Hepatocyte (in vitro differentiated cells): ENCODE measurements around the gene SLC8B1. TPM values are rescaled to one million over a fixed set of nuclear protein-coding genes. Genes with fewer than 3 reads are reported as not detected.

Experiments used
- DNase-seq: peaks from one replicate; pipeline ENCODE4 v3.0.0-alpha.2; 2016; ENCODE audit warnings: low spot score
- H2AFZ ChIP-seq: fragments of 200-600 bp; sonication (generic); 2 replicates; pipeline ENCODE4 v1.6.0; 2016; ENCODE audit warnings: antibody characterized with exemption, mild to moderate bottlenecking
- H3K27ac ChIP-seq: fragments of 200-600 bp; sonication (generic); 2 replicates; pipeline ENCODE4 v1.5.1; 2016; ENCODE audit warnings: mild to moderate bottlenecking
- H3K27me3 ChIP-seq: fragments of 200-600 bp; sonication (generic); 2 replicates; pipeline ENCODE4 v1.6.1; 2016
- H3K36me3 ChIP-seq: fragments of 200-600 bp; sonication (generic); replicated peaks from 2 replicates; pipeline ENCODE4 v1.5.1; 2016; ENCODE audit warnings: low read depth; ENCODE audit not compliant: insufficient read depth
- H3K4me1 ChIP-seq: fragments of 200-600 bp; sonication (generic); 2 replicates; pipeline ENCODE4 v1.5.1; 2016; ENCODE audit warnings: mild to moderate bottlenecking, moderate library complexity; ENCODE audit not compliant: insufficient read depth
- H3K4me2 ChIP-seq: fragments of 200-600 bp; sonication (generic); 2 replicates; pipeline ENCODE4 v1.6.0; 2016
- H3K4me3 ChIP-seq: fragments of 200-600 bp; sonication (generic); 2 replicates; pipeline ENCODE4 v1.5.1; 2016; ENCODE audit warnings: mild to moderate bottlenecking
- H3K79me2 ChIP-seq: fragments of 200-600 bp; sonication (generic); 2 replicates; pipeline ENCODE4 v1.6.0; 2017; ENCODE audit warnings: mild to moderate bottlenecking
- H3K9me2 ChIP-seq: fragments of 200-600 bp; sonication (generic); replicated peaks from 2 replicates; pipeline ENCODE4 v1.6.0; 2017; ENCODE audit warnings: mild to moderate bottlenecking; ENCODE audit not compliant: insufficient read depth
- H3K9me3 ChIP-seq: fragments of 200-600 bp; sonication (generic); 2 replicates; pipeline ENCODE4 v1.5.1; 2016; ENCODE audit warnings: low read depth, mild to moderate bottlenecking
- H4K20me1 ChIP-seq: fragments of 200-600 bp; sonication (generic); 2 replicates; pipeline ENCODE4 v1.6.0; 2016; ENCODE audit warnings: mild to moderate bottlenecking; ENCODE audit not compliant: insufficient read depth, poor library complexity, severe bottlenecking
- EZH2 ChIP-seq: fragments of 200-600 bp; sonication (generic); IDR thresholded peaks from 2 replicates; pipeline ENCODE4 v1.6.1; 2016; ENCODE audit warnings: antibody characterized with exemption, mild to moderate bottlenecking, borderline replicate concordance
- EZH2phosphoT487 ChIP-seq: fragments of 200-600 bp; sonication (generic); IDR thresholded peaks from one replicate; pipeline ENCODE4 v1.6.1; 2018; ENCODE audit warnings: antibody characterized with exemption, mild to moderate bottlenecking, low read depth, moderate library complexity; ENCODE audit not compliant: unreplicated experiment, severe bottlenecking
- WGBS: methylation state at CpG from one replicate; pipeline ENCODE4 v1.1.6; 2016; ENCODE audit warnings: low lambda C conversion rate; ENCODE audit errors: missing lambda C conversion rate; 5-methylcytosine and 5-hydroxymethylcytosine counted together
- polyA plus RNA-seq: library from polyadenylated mRNA; unstranded; fragments of >200 nt; fragmentation: Nextera tagmentation; extraction: Ambion mirVana; gene quantifications from 2 replicates; pipeline ENCODE4 v1.2.1, GENCODE V29; 2016
- total RNA-seq: library from RNA; depleted of rRNA; stranded (reverse); fragments of >200 nt; gene quantifications from 2 replicates; pipeline ENCODE4 v1.2.3, GENCODE V29; 2014
- TF ChIP-seq, protein P1 (sequence below): fragments of 200-600 bp; sonication (generic); IDR thresholded peaks from 2 replicates; pipeline ENCODE4 v1.5.1; 2016; ENCODE audit warnings: antibody characterized with exemption, mild to moderate bottlenecking; ENCODE audit not compliant: poor library complexity

The SLC8B1 gene
- total RNA-seq, result 15.4 and 19.7 TPM in 2 replicates
- 17.9 and 21.8 TPM in 2 replicates for polyA plus RNA-seq

GRCh38 chr12:113334786-113335539 lies at the start of gene SLC8B1:
TSS of gene SLC8B1 (minus strand) at chr12:113335109. CDS start at chr12:113332878, 2,231 bp downstream.
- Histone ChIP-seq H3K27me3 (no peaks in the 10 kb centered on the region), H3K4me3 (peak within 1 kb of the TSS; percentile 55), H3K4me1 (peaks cover 12% of the 10 kb centered on the region), H3K36me3 (no peaks in the 10 kb centered on the region), H3K4me2 (peak within 1 kb of the TSS; percentile 77), H3K9me2 (no peaks in the 10 kb centered on the region), H3K9me3 (no peaks in the 10 kb centered on the region), H2AFZ (peak within 1 kb of the TSS; percentile 68), H3K79me2 (no peaks in the 10 kb centered on the region), H3K27ac (peak within 1 kb of the TSS; percentile 15), H4K20me1 (no peaks in the 10 kb centered on the region)
- DNase-seq, result peak; percentile 94
- WGBS, result 2% methylated on average over 38 of the region's 62 CpGs
- TF ChIP-seq EZH2, result no peak

GRCh38 chr12:113382206-113382605 lies 47.3 kb upstream of the SLC8B1 start:
- Histone ChIP-seq H3K4me2 (no peak overlapping the region), H3K4me3 (no peak overlapping the region), H3K9me3 (no peaks in the 10 kb centered on the region), H3K9me2 (no peaks in the 10 kb centered on the region), H3K27me3 (no peaks in the 10 kb centered on the region), H2AFZ (no peak overlapping the region), H3K79me2 (no peaks in the 10 kb centered on the region), H3K36me3 (no peaks in the 10 kb centered on the region), H4K20me1 (no peaks in the 10 kb centered on the region), H3K4me1 (no peaks in the 10 kb centered on the region), H3K27ac (no peak overlapping the region)
- WGBS, result 96% methylated on average over 4 of the region's 4 CpGs
- no peak for DNase-seq
- TF ChIP-seq, protein P1, sequence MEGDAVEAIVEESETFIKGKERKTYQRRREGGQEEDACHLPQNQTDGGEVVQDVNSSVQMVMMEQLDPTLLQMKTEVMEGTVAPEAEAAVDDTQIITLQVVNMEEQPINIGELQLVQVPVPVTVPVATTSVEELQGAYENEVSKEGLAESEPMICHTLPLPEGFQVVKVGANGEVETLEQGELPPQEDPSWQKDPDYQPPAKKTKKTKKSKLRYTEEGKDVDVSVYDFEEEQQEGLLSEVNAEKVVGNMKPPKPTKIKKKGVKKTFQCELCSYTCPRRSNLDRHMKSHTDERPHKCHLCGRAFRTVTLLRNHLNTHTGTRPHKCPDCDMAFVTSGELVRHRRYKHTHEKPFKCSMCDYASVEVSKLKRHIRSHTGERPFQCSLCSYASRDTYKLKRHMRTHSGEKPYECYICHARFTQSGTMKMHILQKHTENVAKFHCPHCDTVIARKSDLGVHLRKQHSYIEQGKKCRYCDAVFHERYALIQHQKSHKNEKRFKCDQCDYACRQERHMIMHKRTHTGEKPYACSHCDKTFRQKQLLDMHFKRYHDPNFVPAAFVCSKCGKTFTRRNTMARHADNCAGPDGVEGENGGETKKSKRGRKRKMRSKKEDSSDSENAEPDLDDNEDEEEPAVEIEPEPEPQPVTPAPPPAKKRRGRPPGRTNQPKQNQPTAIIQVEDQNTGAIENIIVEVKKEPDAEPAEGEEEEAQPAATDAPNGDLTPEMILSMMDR, result no peak
- TF ChIP-seq EZH2phosphoT487 (no peak), EZH2 (no peak)

GRCh38 chr12:113381220-113381619 lies 46.3 kb upstream of the SLC8B1 start:
- no peaks in the 10 kb centered on the region for H3K27me3 ChIP-seq
- 76% methylated on average over 8 of the region's 11 CpGs for WGBS
- no peaks in the 10 kb centered on the region for H3K9me2 ChIP-seq
- TF ChIP-seq, protein P1, result no peak
- no peak for TF ChIP-seq EZH2
- no peak for TF ChIP-seq EZH2phosphoT487
- no peak overlapping the region for H2AFZ ChIP-seq
- H3K4me1 ChIP-seq, result no peaks in the 10 kb centered on the region
- no peaks in the 10 kb centered on the region for H3K36me3 ChIP-seq
- no peak for DNase-seq
- no peaks in the 10 kb centered on the region for H3K79me2 ChIP-seq
- H3K4me3 ChIP-seq, result no peak overlapping the region
- no peaks in the 10 kb centered on the region for H3K9me3 ChIP-seq
- no peak overlapping the region for H3K27ac ChIP-seq
- H4K20me1 ChIP-seq, result no peaks in the 10 kb centered on the region
- no peak overlapping the region for H3K4me2 ChIP-seq

GRCh38 chr12:113378291-113378690 lies 43.4 kb upstream of the SLC8B1 start:
- H3K79me2 ChIP-seq, result no peaks in the 10 kb centered on the region
- no peaks in the 10 kb centered on the region for H3K27me3 ChIP-seq
- H3K4me3 ChIP-seq, result no peak overlapping the region
- H3K4me1 ChIP-seq, result no peaks in the 10 kb centered on the region
- no peaks in the 10 kb centered on the region for H3K9me2 ChIP-seq
- no peaks in the 10 kb centered on the region for H3K36me3 ChIP-seq
- no peaks in the 10 kb centered on the region for H4K20me1 ChIP-seq
- no peak overlapping the region for H3K27ac ChIP-seq
- H3K9me3 ChIP-seq, result no peaks in the 10 kb centered on the region
- TF ChIP-seq, protein P1, result no peak
- TF ChIP-seq EZH2phosphoT487, result no peak
- TF ChIP-seq EZH2, result no peak
- DNase-seq, result no peak
- H3K4me2 ChIP-seq, result no peak overlapping the region
- no peak overlapping the region for H2AFZ ChIP-seq
- 98% methylated on average over 3 of the region's 3 CpGs for WGBS
